H9 (cell line): ENCODE measurements around the gene ODF4. TPM values are rescaled to one million over a fixed set of nuclear protein-coding genes. Genes with fewer than 3 reads are reported as not detected.
A peak's percentile ranks its signal among the peaks of the same experiment; 100 is the strongest.

Experiments
- DNase-seq: peaks from one replicate; pipeline ENCODE4 v3.0.0-alpha.2; 2017
- H2AFZ ChIP-seq: one replicate; pipeline ENCODE4 v1.6.1; 2013; ENCODE audit warnings: mild to moderate bottlenecking, low read length, control low read depth, moderate library complexity
- H2AK5ac ChIP-seq: 2 replicates; pipeline ENCODE4 v1.6.1; 2013; ENCODE audit warnings: low read length, control low read depth, mixed read lengths; ENCODE audit not compliant: insufficient read length
- H2BK120ac ChIP-seq: one replicate; pipeline ENCODE4 v1.6.1; 2013; ENCODE audit warnings: low read depth, mild to moderate bottlenecking, low read length, control low read depth, inconsistent platforms; ENCODE audit not compliant: poor library complexity, severe bottlenecking
- H2BK12ac ChIP-seq: 2 replicates; pipeline ENCODE4 v1.6.1; 2013; ENCODE audit warnings: low read length, control low read depth, mixed read lengths, low read depth; ENCODE audit not compliant: insufficient read length
- H2BK15ac ChIP-seq: 2 replicates; pipeline ENCODE4 v1.6.1; 2013; ENCODE audit warnings: low read depth, low read length, control low read depth
- H2BK20ac ChIP-seq: one replicate; pipeline ENCODE4 v1.6.1; 2013; ENCODE audit warnings: low read depth, mild to moderate bottlenecking, low read length, control low read depth, inconsistent platforms; ENCODE audit not compliant: poor library complexity, severe bottlenecking
- H2BK5ac ChIP-seq: 2 replicates; pipeline ENCODE4 v1.6.1; 2013; ENCODE audit warnings: low read length, control low read depth, mixed read lengths; ENCODE audit not compliant: insufficient read length
- H3K14ac ChIP-seq: 2 replicates; pipeline ENCODE4 v1.6.1; 2013; ENCODE audit warnings: low read length, control low read depth; ENCODE audit not compliant: insufficient read depth
- H3K18ac ChIP-seq: 2 replicates; pipeline ENCODE4 v1.6.1; 2013; ENCODE audit warnings: low read depth, mild to moderate bottlenecking, mixed read lengths, low read length, control low read depth; ENCODE audit not compliant: insufficient read length
- H3K23ac ChIP-seq: 2 replicates; pipeline ENCODE4 v1.6.1; 2013; ENCODE audit warnings: low read length, control low read depth, mixed read lengths, low read depth; ENCODE audit not compliant: insufficient read length
- H3K23me2 ChIP-seq: 2 replicates; pipeline ENCODE4 v1.6.1; 2013; ENCODE audit warnings: low read depth, mild to moderate bottlenecking, mixed read lengths, low read length, control low read depth; ENCODE audit not compliant: insufficient read length, poor library complexity, severe bottlenecking
- H3K27ac ChIP-seq: 2 replicates; pipeline ENCODE4 v1.5.1; 2013; ENCODE audit warnings: low read length, control low read depth, mixed read lengths, low read depth; ENCODE audit not compliant: insufficient read length
- H3K27me3 ChIP-seq: 2 replicates; pipeline ENCODE4 v1.6.1; 2013; ENCODE audit warnings: low read length, control low read depth, inconsistent platforms; ENCODE audit not compliant: insufficient read depth
- H3K4ac ChIP-seq: 2 replicates; pipeline ENCODE4 v1.6.1; 2013; ENCODE audit warnings: low read depth, mild to moderate bottlenecking, control low read depth, inconsistent platforms, low read length, moderate library complexity
- H3K4me1 ChIP-seq: 2 replicates; pipeline ENCODE4 v1.6.1; 2013; ENCODE audit warnings: low read length, control low read depth, inconsistent platforms; ENCODE audit not compliant: insufficient read depth
- H3K4me2 ChIP-seq: 2 replicates; pipeline ENCODE4 v1.6.1; 2013; ENCODE audit warnings: low read length, control low read depth, mixed read lengths; ENCODE audit not compliant: insufficient read length, insufficient read depth
- H3K56ac ChIP-seq: 2 replicates; pipeline ENCODE4 v1.6.1; 2013; ENCODE audit warnings: low read depth, mild to moderate bottlenecking, mixed read lengths, low read length, control low read depth; ENCODE audit not compliant: insufficient read length
- H3K79me1 ChIP-seq: 2 replicates; pipeline ENCODE4 v1.6.1; 2013; ENCODE audit warnings: low read depth, mild to moderate bottlenecking, moderate library complexity, low read length, control low read depth, inconsistent platforms; ENCODE audit not compliant: insufficient read depth, poor library complexity, severe bottlenecking
- H3K79me2 ChIP-seq: 2 replicates; pipeline ENCODE4 v1.6.1; 2013; ENCODE audit warnings: low read length, control low read depth, inconsistent platforms; ENCODE audit not compliant: insufficient read depth
- H3K9ac ChIP-seq: 2 replicates; pipeline ENCODE4 v1.6.1; 2013; ENCODE audit warnings: low read length, control low read depth, mixed read lengths; ENCODE audit not compliant: insufficient read length; ENCODE audit errors: extremely low read depth
- H3K9me3 ChIP-seq: one replicate; pipeline ENCODE4 v1.6.1; 2013; ENCODE audit warnings: low read depth, low read length, inconsistent platforms; ENCODE audit not compliant: control insufficient read depth
- H3T11ph ChIP-seq: one replicate; pipeline ENCODE4 v1.6.1; 2013; ENCODE audit warnings: mild to moderate bottlenecking, low read length, control low read depth, inconsistent platforms
- H4K20me1 ChIP-seq: one replicate; pipeline ENCODE4 v1.6.1; 2013; ENCODE audit not compliant: control insufficient read depth, insufficient read length, insufficient read depth
- H4K5ac ChIP-seq: 2 replicates; pipeline ENCODE4 v1.6.1; 2013; ENCODE audit warnings: low read depth, mild to moderate bottlenecking, mixed read lengths, low read length, control low read depth; ENCODE audit not compliant: insufficient read length
- H4K8ac ChIP-seq: replicated peaks from 2 replicates; pipeline ENCODE4 v1.6.1; 2013; ENCODE audit warnings: low read length, control low read depth, mixed read lengths, low read depth; ENCODE audit not compliant: insufficient read length
- H4K91ac ChIP-seq: 2 replicates; pipeline ENCODE4 v1.6.1; 2013; ENCODE audit warnings: low read depth, mild to moderate bottlenecking, moderate library complexity, mixed read lengths, low read length, control low read depth; ENCODE audit not compliant: insufficient read length
- H3K27ac Mint-ChIP-seq, 3 experiments: 2 replicates in 2 of 3; 3 replicates in 1 of 3; pipeline ENCODE4 v1.8.0; 2020 to 2021; ENCODE audit warnings: mixed read lengths in 3 of 3, mild to moderate bottlenecking in 1 of 3, moderate library complexity in 1 of 3
- H3K27me3 Mint-ChIP-seq: 2 replicates; pipeline ENCODE4 v1.8.0; 2021; ENCODE audit warnings: low read depth, mild to moderate bottlenecking, moderate library complexity, mixed read lengths
- H3K36me3 Mint-ChIP-seq, 3 experiments: 2 replicates in 2 of 3; 3 replicates in 1 of 3; pipeline ENCODE4 v1.8.0; 2020 to 2021; ENCODE audit warnings: low read depth in 3 of 3, mixed read lengths in 3 of 3; ENCODE audit not compliant: insufficient read depth in 1 of 3
- H3K4me1 Mint-ChIP-seq, 2 experiments: 2 replicates each; pipeline ENCODE4 v1.8.0; 2020; ENCODE audit warnings: mixed read lengths in 2 of 2
- H3K4me3 Mint-ChIP-seq, 2 experiments: 2 replicates in 1 of 2; 3 replicates in 1 of 2; pipeline ENCODE4 v1.8.0; 2020 to 2021; ENCODE audit warnings: mild to moderate bottlenecking in 2 of 2, mixed read lengths in 2 of 2, moderate library complexity in 1 of 2
- H3K9me3 Mint-ChIP-seq, 2 experiments: 2 replicates in 1 of 2; 3 replicates in 1 of 2; pipeline ENCODE4 v1.8.0; 2020; ENCODE audit warnings: mild to moderate bottlenecking in 2 of 2, mixed read lengths in 2 of 2, moderate library complexity in 1 of 2
- CTCF ChIP-seq: fragments of 200-600 bp; sonication (generic); conservative IDR thresholded peaks from 3 replicates; pipeline ENCODE4 v1.8.0; 2021; ENCODE audit warnings: antibody characterized with exemption, mild to moderate bottlenecking
- WGBS: extraction: QIAGEN DNeasy Blood & Tissue Kit; methylation state at CpG from one replicate; pipeline ENCODE4 v1.1.7; 2013; ENCODE audit warnings: missing lambda C conversion rate, low lambda C conversion rate, mixed read lengths; ENCODE audit not compliant: insufficient read length; ENCODE audit errors: extremely low coverage; 5-methylcytosine and 5-hydroxymethylcytosine counted together
- total RNA-seq: library from RNA; stranded (reverse); gene quantifications from 2 replicates; pipeline ENCODE4 v1.2.1, GENCODE V29; 2021

ODF4 gene
- total RNA-seq, 1 experiment from 2014 or later, result not detected

DNA sequence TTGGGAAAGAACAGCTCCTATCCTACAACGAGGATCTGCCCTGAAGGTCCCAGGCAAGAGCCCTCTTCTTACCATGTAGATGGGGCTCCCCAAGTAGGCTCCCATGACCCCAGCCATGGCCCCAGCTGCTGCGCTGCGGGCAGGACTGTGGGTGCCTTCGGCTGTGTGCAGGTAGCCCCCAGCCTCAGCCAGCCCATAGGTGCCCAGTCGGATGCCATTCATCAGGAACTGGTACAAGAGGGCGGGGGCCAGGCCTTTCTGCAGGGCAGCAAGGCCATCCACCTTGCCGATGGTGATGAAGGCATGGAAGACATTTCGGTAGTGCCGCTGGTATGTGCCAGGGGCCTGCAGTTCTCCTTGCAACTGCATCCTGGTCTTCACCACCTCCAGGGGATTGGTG, 45.3 kb upstream of the ODF4 start:
- Mint-ChIP-seq H3K4me3 (peak overlapping the region; percentile 80 to 85), H3K36me3 (peaks cover 2 to 7% (median 5%) of the 10 kb centered on the region in 3 experiments; a peak in 4 of 7 replicates), H3K4me1 (peaks cover 23% of the 10 kb centered on the region in 2 experiments), H3K27ac (no peak overlapping the region), H3K9me3 (peaks cover 0 to 6% of the 10 kb centered on the region in 2 experiments; a peak in 1 of 5 replicates), H3K27me3 (peaks cover 3% of the 10 kb centered on the region)
- DNase-seq, result no peak
- Histone ChIP-seq H4K20me1 (no peaks in the 10 kb centered on the region), H3K27me3 (no peaks in the 10 kb centered on the region), H3K9ac (no peak overlapping the region), H3K23me2 (peaks cover 4% of the 10 kb centered on the region), H3K27ac (no peak overlapping the region), H3K4me2 (peak overlapping the region; percentile 69), H4K5ac (no peak overlapping the region), H4K8ac (no peak overlapping the region), H3K4me1 (no peaks in the 10 kb centered on the region), H3T11ph (no peak overlapping the region), H2BK20ac (no peak overlapping the region), H2BK12ac (no peak overlapping the region), H3K79me2 (no peaks in the 10 kb centered on the region), H3K9me3 (no peaks in the 10 kb centered on the region), H2BK5ac (no peak overlapping the region), H3K14ac (no peak overlapping the region), H2BK120ac (no peak overlapping the region), H3K4ac (no peak overlapping the region), H3K56ac (no peak overlapping the region), H3K79me1 (no peaks in the 10 kb centered on the region), H4K91ac (no peak overlapping the region), H2BK15ac (no peak overlapping the region), H3K23ac (no peak overlapping the region), H2AK5ac (no peak overlapping the region), H2AFZ (no peak overlapping the region), H3K18ac (no peak overlapping the region)
- WGBS, result no CpG with 5 or more reads among the region's 9 CpGs
- no peak for TF ChIP-seq CTCF
